HG03159 (cell line): ENCODE results near the gene CDH5.
"Not testable (repeated sequence)": the region's sequence is repeated elsewhere in the genome, so short reads cannot be mapped to it uniquely, and the experiment has no call there.

Experiments used
- ATAC-seq: cut with Tn5 transposase; IDR thresholded peaks from one replicate; pipeline ENCODE4 v1.9.1; 2021; ENCODE audit warnings: mild to moderate bottlenecking, moderate library complexity; ENCODE audit not compliant: unreplicated experiment

CDH5 gene, protein sequence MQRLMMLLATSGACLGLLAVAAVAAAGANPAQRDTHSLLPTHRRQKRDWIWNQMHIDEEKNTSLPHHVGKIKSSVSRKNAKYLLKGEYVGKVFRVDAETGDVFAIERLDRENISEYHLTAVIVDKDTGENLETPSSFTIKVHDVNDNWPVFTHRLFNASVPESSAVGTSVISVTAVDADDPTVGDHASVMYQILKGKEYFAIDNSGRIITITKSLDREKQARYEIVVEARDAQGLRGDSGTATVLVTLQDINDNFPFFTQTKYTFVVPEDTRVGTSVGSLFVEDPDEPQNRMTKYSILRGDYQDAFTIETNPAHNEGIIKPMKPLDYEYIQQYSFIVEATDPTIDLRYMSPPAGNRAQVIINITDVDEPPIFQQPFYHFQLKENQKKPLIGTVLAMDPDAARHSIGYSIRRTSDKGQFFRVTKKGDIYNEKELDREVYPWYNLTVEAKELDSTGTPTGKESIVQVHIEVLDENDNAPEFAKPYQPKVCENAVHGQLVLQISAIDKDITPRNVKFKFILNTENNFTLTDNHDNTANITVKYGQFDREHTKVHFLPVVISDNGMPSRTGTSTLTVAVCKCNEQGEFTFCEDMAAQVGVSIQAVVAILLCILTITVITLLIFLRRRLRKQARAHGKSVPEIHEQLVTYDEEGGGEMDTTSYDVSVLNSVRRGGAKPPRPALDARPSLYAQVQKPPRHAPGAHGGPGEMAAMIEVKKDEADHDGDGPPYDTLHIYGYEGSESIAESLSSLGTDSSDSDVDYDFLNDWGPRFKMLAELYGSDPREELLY

DNA sequence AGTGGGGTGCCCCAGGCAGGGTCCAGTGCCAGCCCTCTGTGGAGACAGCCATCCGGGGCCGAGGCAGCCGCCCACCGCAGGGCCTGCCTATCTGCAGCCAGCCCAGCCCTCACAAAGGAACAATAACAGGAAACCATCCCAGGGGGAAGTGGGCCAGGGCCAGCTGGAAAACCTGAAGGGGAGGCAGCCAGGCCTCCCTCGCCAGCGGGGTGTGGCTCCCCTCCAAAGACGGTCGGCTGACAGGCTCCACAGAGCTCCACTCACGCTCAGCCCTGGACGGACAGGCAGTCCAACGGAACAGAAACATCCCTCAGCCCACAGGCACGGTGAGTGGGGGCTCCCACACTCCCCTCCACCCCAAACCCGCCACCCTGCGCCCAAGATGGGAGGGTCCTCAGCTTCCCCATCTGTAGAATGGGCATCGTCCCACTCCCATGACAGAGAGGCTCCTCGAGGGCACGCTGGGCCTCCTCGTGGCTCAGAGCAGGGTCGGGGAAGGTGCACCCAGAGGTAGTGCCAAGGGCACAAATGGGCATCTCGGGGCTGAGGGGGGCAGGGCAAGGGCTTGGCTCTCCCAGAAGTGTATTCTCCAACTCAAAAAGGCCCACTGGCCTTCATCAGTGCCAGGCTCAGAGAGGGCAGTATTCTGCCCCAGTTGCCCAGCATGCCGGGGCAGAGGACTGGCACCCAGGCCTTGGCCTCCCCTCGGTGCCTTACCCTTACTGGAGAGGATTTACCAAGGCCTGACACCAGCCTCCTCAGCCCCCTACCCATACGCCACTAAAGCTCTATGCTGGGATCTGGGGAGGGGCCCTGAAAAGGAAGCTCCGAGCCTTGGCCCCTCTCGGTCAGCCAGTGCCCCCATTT, at the start of gene CDH5:
CDH5 (plus strand) TSS at position 259 of the 867 bp plus-strand sequence. CDS start 12,647 bp downstream, outside the sequence.
- no peak for ATAC-seq

DNA sequence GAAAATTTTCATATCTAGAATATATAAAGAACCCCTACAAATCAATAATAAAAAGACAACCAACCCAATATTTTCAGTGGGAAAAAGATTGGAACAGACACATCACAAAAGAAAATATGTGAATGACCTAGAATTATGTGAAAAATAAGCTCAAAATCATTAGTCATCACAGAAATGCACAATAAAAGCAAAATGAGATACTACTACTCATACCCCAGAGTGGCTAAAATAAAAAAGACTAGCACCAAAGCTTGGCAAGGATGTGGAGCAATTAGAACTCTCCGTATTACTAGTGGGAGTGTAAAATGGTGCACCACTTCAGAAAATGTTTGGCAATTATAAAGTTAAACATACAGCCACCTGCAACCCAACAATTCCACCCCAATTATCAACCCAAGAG, 48.0 kb upstream of the CDH5 start:
- no peak for ATAC-seq

DNA sequence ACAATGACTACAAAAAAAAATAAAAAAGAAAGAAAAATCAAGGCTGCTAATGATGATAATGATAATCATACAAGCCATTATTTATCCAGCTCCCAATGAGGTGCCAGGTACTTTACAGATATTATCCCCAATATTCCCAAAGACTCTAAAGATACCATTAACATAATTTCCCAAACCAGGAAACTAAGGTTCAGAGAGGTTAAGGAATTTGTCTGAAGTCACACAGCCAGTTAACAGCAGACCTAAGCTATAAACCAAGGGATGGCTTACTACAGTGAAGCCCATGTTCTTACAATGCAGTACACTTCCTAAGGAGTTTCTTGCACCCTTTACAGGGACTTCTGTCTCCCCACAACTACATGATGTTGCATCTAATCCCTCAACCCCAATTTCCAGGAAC, 45.7 kb upstream of the CDH5 start:
- no peak for ATAC-seq

DNA sequence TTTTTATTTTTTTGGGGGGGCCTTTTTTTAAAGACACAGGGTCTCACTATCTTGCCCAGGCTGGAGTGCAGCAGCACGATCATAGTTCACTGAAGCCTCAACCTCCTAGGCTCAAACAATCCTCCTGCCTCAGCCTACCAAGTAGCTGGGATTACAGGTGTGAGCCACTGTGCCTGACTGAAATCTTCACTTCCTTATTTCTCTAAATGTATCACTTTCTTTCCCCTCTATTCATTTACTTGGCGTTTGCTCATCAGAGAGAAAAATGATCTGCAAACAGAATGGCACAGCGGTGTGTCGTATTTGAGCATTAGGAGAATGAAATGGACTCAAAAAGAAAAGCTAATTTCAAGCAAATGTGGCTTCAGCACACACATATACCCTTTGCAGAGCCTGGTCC, 44.3 kb upstream of the CDH5 start:
- ATAC-seq = no peak

DNA sequence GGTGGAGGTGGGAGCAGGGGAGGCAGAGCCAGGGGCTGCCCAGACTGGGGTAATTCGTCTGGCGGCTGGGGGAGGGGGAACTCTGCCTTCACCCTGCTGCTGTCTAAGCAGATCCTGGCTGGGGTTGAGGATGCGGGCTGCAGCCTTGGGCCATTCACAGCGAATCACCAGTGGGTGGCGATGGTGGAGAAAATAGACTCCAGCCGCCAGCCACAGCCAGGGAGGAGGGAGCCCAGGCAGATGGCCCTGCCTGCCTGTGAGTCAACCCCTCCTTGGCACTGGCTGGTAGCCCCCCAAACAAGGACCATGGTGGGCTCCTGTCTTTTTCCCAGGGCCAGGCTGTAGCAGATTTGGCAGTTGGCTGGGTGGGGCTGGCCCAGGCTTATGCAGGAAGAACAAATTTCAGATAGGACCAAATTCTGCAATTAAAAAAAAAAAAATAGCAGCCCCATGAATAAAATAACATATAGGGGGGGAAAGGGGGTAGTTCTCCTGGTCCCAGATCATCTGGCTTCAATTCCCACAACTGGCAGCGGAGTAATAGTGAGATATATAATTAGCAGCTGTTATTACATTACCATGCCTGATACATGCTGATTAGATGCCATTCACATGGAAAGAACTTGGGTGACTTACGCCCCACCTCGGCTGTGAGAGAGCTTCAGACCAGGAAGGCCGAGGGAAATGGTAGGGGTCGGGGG, 41.5 kb upstream of the CDH5 start:
- no peak for ATAC-seq

DNA sequence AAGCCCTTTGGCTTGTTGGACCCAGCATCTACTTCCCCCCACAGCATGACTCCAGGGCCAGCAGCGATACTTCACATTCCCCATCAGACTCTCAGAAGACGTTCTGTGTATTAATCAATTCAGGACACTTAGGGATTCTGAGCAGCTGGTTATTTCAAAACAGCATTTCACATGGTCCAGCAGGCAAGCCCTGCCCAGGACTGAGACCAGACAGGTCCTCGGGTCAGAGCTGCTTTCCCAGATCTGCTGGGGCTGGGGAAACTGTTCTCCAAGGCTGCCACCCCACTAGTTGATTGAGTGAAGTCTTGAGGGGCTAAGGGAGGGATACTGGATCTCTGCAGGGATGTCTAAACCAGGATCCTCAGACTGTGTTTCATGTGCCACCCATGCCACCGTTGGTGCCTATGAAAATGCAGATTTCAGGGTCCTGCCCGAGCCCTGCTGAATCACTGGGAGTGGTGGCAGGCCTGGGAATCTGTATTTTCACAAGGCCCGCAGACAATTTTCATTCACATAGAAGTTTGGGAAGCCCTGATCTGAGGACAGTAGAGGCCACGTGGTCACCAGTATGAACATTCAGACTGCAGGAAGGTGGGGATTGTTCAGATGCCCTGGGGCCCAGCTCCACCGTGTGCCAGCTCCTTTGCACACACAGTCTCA, 40.6 kb upstream of the CDH5 start:
- ATAC-seq = no peak

DNA sequence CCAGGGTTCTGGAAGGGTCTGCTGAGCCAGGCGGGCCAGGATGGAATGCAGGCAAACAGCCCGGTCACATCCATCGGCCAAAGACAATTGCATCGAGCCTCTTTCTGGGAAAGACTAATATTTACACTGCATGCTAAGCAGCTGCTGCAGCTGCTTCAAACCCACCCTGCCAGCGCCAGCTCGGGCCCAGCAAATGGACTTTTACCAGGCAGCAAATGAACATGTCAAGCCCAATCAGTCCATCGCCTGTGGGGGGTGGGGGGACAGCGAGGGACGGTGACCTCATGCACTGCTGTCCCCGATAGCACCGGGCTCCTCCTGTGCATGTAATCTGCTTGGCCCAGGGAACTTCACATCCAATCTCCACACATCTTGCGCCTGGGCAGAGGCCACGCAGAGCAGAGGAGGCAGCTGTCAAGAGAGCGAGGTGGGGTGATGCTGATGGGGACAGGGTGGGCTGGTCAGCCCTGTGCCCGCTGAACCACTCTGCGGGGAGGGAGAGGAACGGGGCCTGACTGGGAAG, 39.4 kb upstream of the CDH5 start:
- ATAC-seq = no peak

DNA sequence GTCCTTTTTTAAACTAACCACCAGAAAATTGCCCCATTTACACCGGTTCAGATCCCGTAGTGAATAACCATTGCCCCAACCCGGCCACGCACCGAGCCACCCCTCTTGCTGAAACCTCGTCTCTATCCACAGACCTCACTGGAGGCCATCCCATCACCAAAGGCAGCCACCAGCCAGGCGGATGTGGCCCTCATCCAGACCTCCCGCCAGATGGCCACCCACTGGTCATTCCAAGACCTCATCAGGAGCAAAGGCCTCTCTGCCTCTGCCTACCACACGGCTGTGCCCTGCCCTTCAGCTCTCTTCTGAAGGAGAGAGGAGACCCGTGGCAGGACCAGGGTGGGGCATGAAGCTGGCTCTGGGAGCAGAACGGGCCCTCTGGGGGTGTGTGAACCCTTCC, 38.2 kb upstream of the CDH5 start:
- ATAC-seq = no peak

DNA sequence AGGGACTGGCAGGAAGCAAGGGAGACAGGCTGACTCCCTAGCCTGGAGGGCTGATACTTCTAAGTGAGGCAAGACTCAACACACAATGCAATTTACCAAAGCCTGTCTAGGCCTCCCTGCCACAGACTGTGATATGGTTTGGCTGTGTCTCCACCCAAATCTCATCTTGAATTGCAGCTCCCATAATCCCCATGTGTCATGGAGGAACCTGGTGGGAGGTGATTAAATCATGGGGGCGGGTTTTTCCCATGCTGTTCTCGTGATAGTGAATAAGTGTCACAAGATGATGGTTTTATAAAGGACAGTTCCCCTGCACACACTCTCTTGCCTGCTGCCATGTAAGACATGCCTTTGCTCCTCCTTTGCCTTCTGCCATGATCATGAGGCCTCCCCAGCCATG, 35.0 kb upstream of the CDH5 start:
- not testable (repeated sequence) for ATAC-seq

DNA sequence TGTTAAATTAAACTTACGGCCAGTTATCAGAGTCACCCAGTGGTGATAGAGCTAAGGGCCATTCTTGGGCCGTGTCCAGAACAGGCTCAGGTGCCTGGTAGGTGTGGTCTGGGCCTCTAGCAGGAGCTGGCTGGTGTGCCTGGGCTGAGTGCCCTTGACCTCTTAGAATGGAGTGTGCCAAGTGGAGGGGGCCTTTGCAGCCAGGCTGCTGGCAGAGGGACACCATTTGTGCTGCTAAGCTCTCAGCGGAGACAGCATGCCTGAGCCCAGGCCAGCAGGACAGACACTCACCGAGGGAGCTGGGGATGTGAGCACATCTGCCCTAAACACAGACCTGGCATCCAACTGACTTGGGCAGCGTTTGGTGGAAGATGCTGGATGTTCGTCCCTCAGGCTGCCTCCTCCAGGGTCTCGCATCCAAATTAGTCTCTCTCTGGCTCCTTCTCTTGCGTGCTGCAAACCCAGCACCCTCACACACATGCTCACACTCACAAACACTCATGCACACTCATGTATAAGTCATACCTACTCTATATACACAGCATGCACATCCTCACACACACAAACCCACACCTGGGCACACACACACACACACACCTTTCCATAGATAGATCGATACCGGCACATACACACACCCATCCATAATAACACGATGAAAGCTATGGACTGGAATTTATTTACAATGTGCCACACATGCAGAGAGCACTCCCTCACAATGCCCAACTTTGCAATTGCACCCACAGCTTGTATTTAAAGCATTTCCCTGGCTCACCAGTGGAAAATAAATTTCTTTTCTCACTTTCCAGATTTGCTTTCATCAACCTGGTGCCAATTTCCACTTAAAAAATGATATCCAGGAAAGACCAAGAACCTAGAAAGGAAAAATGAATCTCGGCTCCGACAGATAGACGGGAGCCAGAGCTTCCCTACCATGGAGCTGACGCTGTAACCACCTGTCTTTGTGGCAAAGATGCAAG, 33.6 kb upstream of the CDH5 start:
- no peak for ATAC-seq

DNA sequence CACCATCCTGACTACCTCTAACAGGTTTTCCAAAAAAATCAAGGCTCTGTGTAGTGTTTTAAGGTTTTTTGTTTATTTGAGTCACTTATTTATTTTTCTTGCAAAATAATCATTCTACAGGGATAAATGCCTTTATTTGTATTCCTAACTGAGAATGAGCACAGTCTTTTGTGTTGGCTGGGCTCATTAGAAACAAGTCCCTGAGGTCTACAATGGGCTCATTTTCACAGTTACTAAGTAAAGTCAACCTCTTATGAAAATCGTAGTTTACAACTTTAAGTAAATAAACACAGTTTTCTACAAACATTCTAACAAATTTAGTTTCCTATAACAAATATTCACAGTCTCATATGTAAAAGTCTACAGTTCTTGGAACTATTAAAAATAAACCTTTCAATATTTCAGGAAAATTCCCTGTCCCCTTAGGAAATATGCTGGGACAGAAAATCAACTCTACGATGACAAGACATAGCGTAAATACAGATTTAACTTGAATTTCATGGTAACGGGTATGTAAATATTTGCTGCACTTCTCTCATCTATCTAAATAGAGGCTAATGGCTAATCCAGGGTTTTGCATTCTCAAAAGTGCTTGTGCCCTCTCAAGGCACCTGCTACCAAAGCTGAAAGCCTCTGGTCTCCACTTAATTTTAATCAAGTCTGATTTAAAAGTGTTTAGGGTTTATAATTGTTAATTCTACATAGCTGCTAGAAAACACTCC, 31.5 kb upstream of the CDH5 start:
- no peak for ATAC-seq

DNA sequence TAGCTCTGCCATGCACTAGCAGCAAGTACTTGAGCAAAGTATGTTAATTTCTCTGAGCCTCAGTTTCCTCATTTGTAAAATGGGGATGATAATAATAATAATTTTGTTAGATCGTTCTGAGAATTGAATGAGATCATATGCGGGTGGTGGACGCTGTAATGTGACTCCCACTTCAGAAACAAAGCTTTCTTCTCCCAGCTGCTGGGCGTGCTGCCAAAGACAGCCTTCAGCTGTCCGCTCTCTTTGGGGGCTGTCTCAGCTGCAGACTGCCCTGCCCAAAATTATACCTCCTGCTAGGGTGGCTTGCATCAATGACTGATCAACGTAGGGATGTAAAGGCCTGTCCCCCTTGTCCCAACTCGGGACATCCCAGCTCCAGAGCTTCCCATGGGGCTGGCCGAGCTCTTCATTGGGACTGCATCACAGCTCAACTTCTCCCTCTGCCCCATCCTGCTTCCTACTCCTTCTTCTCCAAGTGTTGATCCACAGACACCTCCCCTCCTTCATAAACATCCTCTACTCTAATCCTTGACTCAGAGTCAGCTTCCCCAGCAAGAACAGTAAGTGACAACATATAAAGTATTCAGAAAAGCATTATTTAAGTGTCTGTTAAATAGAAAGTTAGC, 30.7 kb upstream of the CDH5 start:
- no peak for ATAC-seq

DNA sequence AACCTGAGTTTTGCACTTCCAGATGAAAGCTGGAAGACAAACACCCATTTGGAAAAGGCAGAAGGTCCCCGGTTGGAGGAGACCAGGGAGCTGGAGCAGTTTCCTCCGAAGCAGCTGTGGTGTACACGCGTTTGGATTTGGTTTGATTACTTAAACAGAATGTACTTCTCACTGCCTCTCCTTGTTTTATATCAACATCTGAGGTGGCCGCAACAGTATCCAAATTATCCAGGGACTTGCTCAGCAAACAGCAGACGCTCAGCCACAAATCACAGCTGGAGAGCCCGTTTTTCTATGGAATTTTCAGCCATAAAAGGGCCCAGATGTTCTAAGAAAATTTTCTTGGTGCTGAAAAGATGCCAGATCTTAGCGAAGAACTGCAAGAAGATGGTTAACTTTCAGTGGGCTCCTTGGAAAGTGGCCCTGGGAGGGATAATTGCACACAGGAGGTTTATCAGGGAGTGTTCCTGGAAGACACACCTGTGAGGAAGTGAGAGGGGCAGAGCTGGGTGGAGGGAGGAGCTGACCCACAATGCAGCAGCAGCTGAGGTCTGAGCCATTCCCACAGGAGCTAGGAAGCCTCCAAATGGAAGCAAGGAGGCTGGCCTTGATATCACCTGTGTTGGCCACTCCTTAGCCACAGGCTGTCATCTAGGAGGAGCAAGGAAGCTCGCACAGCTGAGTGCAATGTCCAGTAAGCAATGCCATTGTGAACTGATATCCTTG, 28.9 kb upstream of the CDH5 start:
- ATAC-seq = no peak

DNA sequence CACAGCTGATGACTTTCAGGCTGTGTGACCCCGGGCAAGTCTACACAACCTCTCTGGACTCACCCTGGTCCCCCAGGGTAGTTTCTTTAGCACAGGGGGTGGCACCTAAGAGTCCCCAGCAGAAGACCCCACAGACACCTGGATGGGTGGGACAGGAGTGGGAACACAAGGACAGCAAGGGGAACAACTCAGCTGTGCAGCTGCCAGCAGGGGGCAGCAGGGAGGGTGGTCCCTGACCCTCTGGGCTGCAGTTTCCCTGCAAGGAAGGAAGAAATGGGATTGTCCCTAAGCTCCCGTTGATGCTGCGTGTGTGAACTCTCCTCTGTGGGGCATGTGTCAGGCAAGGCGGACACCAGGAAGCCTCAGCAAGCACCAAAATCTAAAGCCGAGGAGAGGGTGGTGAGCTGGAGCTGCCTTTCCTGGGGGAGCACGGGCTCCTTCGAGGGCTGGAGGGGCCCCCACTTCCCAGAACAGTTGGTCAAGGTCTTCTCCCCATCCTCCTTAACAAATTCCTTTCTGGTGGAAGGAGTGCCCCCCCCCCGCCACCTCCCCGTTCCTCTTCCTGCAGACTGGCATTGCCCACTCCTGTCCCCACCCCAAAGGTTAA, 24.1 kb upstream of the CDH5 start:
- no peak for ATAC-seq

DNA sequence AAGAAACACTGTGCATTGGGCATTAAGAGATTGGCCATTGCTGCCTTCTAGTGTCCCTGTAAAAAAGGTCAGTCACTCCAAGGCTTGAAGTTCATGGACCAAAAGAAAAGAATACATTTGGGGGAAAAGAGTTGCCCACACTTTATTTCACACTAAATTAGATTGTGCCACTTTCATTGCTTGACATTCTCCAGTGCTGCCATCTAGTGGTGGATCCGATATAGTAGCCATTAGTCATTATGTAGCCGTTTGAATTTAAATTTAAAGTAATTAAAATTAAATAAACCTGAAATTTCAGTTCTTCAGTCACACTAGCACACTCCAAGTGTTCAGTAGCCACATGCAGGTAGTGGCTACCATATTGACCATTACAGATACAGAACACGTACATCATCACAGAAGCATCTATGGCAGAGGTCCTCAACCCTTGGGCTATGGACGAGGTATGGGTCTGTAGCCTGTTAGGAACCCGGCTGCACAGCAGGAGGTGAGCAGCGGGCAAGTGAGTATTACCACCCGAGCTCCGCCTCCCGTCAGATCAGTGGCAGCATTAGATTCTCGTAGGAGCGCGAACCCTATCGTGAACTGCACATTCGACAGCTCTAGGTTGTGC, 21.9 kb upstream of the CDH5 start:
- ATAC-seq = no peak

DNA sequence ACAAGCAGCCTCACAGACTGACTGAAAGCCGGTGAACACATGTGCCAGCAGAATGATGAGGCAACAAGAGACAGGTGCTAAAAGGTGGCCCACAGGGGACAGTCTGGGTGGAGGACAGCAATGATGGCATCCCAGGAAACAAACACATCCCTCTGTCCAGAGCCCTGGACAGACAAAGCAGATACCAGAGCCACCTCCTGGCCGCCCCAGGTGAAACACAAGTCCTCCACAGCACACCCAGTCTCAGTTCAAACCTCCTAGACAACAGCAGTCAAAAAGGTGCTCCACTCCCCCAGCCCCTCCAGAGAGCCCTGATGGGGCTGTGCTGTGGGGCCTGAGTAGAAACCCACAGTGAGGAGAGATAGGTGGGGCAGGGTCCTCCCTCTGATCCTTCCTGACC, 20.3 kb upstream of the CDH5 start:
- no peak for ATAC-seq
